WTC11 (cell line): Measurements from ENCODE around the gene PIK3C3. TPM values are rescaled to one million over a fixed set of nuclear protein-coding genes. Genes with fewer than 3 reads are reported as not detected.

Experiments used
- ATAC-seq: fragments of 200-7000 bp; cut with Tn5 transposase; 2 replicates; pipeline ENCODE4 v1.10.0; 2021; ENCODE audit warnings: mild to moderate bottlenecking, moderate library complexity
- Bru-seq: library from RNA; stranded (reverse); fragments of 400-500 nt; gene quantifications from one replicate; lab custom pipeline; 2021; lab: Mats Ljungman, UMichigan
- CTCF ChIA-PET: fragments of 300-600 bp; sonication (Branson Sonifier 250); formaldehyde crosslinking; loops from one replicate; lab custom pipeline; 2021; ENCODE audit warnings: antibody characterized with exemption; lab: Charles Lee
- POLR2A ChIA-PET: fragments of 350-600 bp; sonication (Branson Sonifier 250); formaldehyde crosslinking; loops from one replicate; lab custom pipeline; 2021; ENCODE audit warnings: antibody characterized with exemption; lab: Charles Lee
- DNase-seq: peaks from one replicate; pipeline ENCODE4 v3.0.0; 2021; ENCODE audit warnings: low spot score
- H3K27ac Mint-ChIP-seq: 2 replicates; pipeline ENCODE4 v1.8.0; 2021; ENCODE audit warnings: mixed read lengths
- H3K27me3 Mint-ChIP-seq: 2 replicates; pipeline ENCODE4 v1.8.0; 2021; ENCODE audit warnings: low read depth, mild to moderate bottlenecking, moderate library complexity, mixed read lengths
- H3K36me3 Mint-ChIP-seq: 2 replicates; pipeline ENCODE4 v1.8.0; 2021; ENCODE audit warnings: mixed read lengths
- H3K4me1 Mint-ChIP-seq: 2 replicates; pipeline ENCODE4 v1.8.0; 2022; ENCODE audit warnings: mixed read lengths
- H3K4me3 Mint-ChIP-seq: 2 replicates; pipeline ENCODE4 v1.8.0; 2021; ENCODE audit warnings: mild to moderate bottlenecking, moderate library complexity, mixed read lengths
- H3K9me3 Mint-ChIP-seq: 2 replicates; pipeline ENCODE4 v1.8.0; 2021; ENCODE audit warnings: mixed read lengths
- ATF1 ChIP-seq: sonication (generic); formaldehyde crosslinking; IDR thresholded peaks from 2 replicates; pipeline ENCODE4 v1.8.1; 2023; ENCODE audit warnings: mild to moderate bottlenecking, moderate library complexity, missing genetic modification reagents
- CREM ChIP-seq: sonication (generic); formaldehyde crosslinking; IDR thresholded peaks from 2 replicates; pipeline ENCODE4 v1.8.1; 2022; ENCODE audit warnings: mild to moderate bottlenecking, missing genetic modification reagents, moderate library complexity
- ESRRA ChIP-seq: sonication (generic); formaldehyde crosslinking; IDR thresholded peaks from 2 replicates; pipeline ENCODE4 v1.8.1; 2022; ENCODE audit warnings: mild to moderate bottlenecking, missing genetic modification reagents, borderline replicate concordance
- ETV6 ChIP-seq: sonication (generic); formaldehyde crosslinking; IDR thresholded peaks from 2 replicates; pipeline ENCODE4 v1.8.1; 2022; ENCODE audit warnings: mild to moderate bottlenecking, missing genetic modification reagents
- FOXJ3 ChIP-seq: sonication (generic); formaldehyde crosslinking; IDR thresholded peaks from 2 replicates; pipeline ENCODE4 v1.9.0; 2021; ENCODE audit warnings: missing genetic modification reagents, mild to moderate bottlenecking, borderline replicate concordance
- FOXK1 ChIP-seq: sonication (generic); formaldehyde crosslinking; IDR thresholded peaks from 2 replicates; pipeline ENCODE4 v1.8.0; 2022; ENCODE audit warnings: mild to moderate bottlenecking, moderate library complexity, missing genetic modification reagents
- GABPB1 ChIP-seq: sonication (generic); formaldehyde crosslinking; IDR thresholded peaks from 2 replicates; pipeline ENCODE4 v1.8.1; 2023; ENCODE audit warnings: mild to moderate bottlenecking, missing genetic modification reagents
- JAZF1 ChIP-seq: fragments of 250-450 bp; sonication (Bioruptor Pico); IDR thresholded peaks from 2 replicates; pipeline ENCODE4 v1.9.0; 2021; ENCODE audit warnings: moderate library complexity, mild to moderate bottlenecking, inconsistent platforms
- NFYB ChIP-seq: sonication (generic); formaldehyde crosslinking; conservative IDR thresholded peaks from 2 replicates; pipeline ENCODE4 v1.8.0; 2022; ENCODE audit warnings: low read depth, missing genetic modification reagents
- RELA ChIP-seq: sonication (generic); formaldehyde crosslinking; IDR thresholded peaks from 2 replicates; pipeline ENCODE4 v1.8.1; 2022; ENCODE audit warnings: missing genetic modification reagents, mild to moderate bottlenecking, borderline replicate concordance
- SP1 ChIP-seq: sonication (generic); formaldehyde crosslinking; conservative IDR thresholded peaks from 2 replicates; pipeline ENCODE4 v1.8.1; 2022; ENCODE audit warnings: missing genetic modification reagents
- long read RNA-seq, 3 experiments: library from RNA in 1 of 3; library from capped mRNA in 1 of 3; library from polyadenylated mRNA in 1 of 3; unstranded in 2 of 3; stranded (forward) in 1 of 3; transcript quantifications; one replicate each; pipeline ENCODE4 v2.0.0, GENCODE V29; 2021
- total RNA-seq: library from RNA; stranded (reverse); gene quantifications from 3 replicates; pipeline ENCODE4 v1.2.3, GENCODE V29; 2021
- TF ChIP-seq, protein P1 (sequence below): fragments of 250-450 bp; sonication (Bioruptor Pico); IDR thresholded peaks from 2 replicates; pipeline ENCODE4 v1.9.0; 2021; ENCODE audit warnings: moderate library complexity, mild to moderate bottlenecking, inconsistent platforms, borderline replicate concordance
- TF ChIP-seq, protein P2 (sequence below): sonication (generic); formaldehyde crosslinking; IDR thresholded peaks from 2 replicates; pipeline ENCODE4 v1.8.1; 2023; ENCODE audit warnings: mild to moderate bottlenecking, missing genetic modification reagents, borderline replicate concordance
- TF ChIP-seq, protein P3 (sequence below): sonication (generic); formaldehyde crosslinking; IDR thresholded peaks from 2 replicates; pipeline ENCODE4 v1.8.0; 2022; ENCODE audit warnings: mild to moderate bottlenecking, missing genetic modification reagents
- TF ChIP-seq, protein P4 (sequence below): sonication (generic); formaldehyde crosslinking; IDR thresholded peaks from 2 replicates; pipeline ENCODE4 v1.8.0; 2023; ENCODE audit warnings: mild to moderate bottlenecking, missing genetic modification reagents
- TF ChIP-seq, protein P5 (sequence below): sonication (generic); formaldehyde crosslinking; IDR thresholded peaks from 2 replicates; pipeline ENCODE4 v1.8.1; 2022; ENCODE audit warnings: mild to moderate bottlenecking, moderate library complexity, missing genetic modification reagents
- TF ChIP-seq, protein P6 (sequence below): sonication (generic); formaldehyde crosslinking; IDR thresholded peaks from 2 replicates; pipeline ENCODE4 v1.8.0; 2022; ENCODE audit warnings: mild to moderate bottlenecking, missing genetic modification reagents

PIK3C3 gene
- total RNA-seq = 38.7 to 48.9 TPM (median 40.4 TPM) in 3 replicates
- percentile 83 among the genes with signal in this experiment for Bru-seq, nascent RNA
- long read RNA-seq, experiment 1, full-length matches to known transcripts = 75 of 104 reads
- long read RNA-seq, experiment 1, partial matches to known transcripts = 7 of 104 reads
- long read RNA-seq, experiment 1, other reads (novel, unspliced or antisense) = 22 of 104 reads
- long read RNA-seq, experiment 2, full-length matches to known transcripts = 16 of 31 reads
- long read RNA-seq, experiment 2, partial matches to known transcripts = 6 of 31 reads
- long read RNA-seq, experiment 2, other reads (novel, unspliced or antisense) = 9 of 31 reads
- long read RNA-seq, experiment 3, full-length matches to known transcripts = 30 of 42 reads
- long read RNA-seq, experiment 3, partial matches to known transcripts = 5 of 42 reads
- long read RNA-seq, experiment 3, other reads (novel, unspliced or antisense) = 7 of 42 reads

DNA sequence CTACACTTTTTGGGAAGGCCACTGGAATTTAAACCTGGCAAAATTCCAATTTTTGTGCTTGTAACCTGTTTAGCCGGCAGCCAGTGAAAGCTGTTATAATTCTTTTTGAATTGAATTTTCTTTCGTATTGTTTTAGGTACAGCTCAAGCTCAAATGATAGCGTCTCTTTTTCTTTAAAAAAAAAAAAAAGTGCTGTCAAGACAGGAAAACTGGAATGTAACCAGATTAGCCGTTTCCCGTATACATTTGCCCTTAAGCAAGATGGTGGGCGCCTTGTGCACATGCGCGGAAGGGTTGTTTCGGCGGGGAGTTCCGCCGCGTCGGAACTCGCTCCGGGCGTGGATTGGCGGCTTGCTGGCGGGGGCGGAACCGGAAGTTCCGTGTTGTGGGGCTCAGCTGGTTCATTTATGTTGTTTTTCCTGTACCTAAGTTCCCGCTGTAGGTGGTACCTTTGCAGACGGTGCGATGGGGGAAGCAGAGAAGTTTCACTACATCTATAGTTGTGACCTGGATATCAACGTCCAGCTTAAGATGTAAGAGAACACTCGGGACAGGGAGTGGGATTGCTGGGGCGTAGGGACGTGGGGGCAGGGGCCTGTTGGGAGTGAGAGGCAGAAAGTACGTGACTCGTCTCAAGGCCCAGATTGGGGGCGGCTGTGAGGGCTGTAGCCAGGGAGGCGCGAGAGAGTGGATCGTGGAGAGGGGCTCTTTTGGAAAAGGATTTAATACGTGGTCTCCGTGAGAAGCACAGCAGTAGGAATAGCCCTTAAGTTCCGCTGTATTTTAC is at the start of gene PIK3C3:
Gene PIK3C3, plus strand, starts transcription at position 408 of the 787 bp plus-strand sequence. Its CDS starts 58 bp downstream, at position 466.
- DNase-seq = peak; percentile 94
- TF ChIP-seq, protein P1, sequence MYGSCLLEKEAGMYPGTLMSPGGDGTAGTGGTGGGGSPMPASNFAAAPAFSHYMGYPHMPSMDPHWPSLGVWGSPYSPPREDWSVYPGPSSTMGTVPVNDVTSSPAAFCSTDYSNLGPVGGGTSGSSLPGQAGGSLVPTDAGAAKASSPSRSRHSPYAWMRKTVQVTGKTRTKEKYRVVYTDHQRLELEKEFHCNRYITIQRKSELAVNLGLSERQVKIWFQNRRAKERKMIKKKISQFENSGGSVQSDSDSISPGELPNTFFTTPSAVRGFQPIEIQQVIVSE (CRISPR knock-in tag) = no peak
- TF ChIP-seq CREM (CRISPR knock-in tag) = 0 out of 2 replicates have a peak, but pooled peaks have one; percentile 52
- TF ChIP-seq RELA (CRISPR knock-in tag) = no peak
- TF ChIP-seq ESRRA = no peak
- peak; percentile 78 for TF ChIP-seq NFYB
- TF ChIP-seq, protein P2, sequence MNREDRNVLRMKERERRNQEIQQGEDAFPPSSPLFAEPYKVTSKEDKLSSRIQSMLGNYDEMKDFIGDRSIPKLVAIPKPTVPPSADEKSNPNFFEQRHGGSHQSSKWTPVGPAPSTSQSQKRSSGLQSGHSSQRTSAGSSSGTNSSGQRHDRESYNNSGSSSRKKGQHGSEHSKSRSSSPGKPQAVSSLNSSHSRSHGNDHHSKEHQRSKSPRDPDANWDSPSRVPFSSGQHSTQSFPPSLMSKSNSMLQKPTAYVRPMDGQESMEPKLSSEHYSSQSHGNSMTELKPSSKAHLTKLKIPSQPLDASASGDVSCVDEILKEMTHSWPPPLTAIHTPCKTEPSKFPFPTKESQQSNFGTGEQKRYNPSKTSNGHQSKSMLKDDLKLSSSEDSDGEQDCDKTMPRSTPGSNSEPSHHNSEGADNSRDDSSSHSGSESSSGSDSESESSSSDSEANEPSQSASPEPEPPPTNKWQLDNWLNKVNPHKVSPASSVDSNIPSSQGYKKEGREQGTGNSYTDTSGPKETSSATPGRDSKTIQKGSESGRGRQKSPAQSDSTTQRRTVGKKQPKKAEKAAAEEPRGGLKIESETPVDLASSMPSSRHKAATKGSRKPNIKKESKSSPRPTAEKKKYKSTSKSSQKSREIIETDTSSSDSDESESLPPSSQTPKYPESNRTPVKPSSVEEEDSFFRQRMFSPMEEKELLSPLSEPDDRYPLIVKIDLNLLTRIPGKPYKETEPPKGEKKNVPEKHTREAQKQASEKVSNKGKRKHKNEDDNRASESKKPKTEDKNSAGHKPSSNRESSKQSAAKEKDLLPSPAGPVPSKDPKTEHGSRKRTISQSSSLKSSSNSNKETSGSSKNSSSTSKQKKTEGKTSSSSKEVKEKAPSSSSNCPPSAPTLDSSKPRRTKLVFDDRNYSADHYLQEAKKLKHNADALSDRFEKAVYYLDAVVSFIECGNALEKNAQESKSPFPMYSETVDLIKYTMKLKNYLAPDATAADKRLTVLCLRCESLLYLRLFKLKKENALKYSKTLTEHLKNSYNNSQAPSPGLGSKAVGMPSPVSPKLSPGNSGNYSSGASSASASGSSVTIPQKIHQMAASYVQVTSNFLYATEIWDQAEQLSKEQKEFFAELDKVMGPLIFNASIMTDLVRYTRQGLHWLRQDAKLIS (CRISPR knock-in tag) = no peak
- TF ChIP-seq, protein P3, sequence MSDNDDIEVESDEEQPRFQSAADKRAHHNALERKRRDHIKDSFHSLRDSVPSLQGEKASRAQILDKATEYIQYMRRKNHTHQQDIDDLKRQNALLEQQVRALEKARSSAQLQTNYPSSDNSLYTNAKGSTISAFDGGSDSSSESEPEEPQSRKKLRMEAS (CRISPR knock-in tag) = no peak
- TF ChIP-seq, protein P4, sequence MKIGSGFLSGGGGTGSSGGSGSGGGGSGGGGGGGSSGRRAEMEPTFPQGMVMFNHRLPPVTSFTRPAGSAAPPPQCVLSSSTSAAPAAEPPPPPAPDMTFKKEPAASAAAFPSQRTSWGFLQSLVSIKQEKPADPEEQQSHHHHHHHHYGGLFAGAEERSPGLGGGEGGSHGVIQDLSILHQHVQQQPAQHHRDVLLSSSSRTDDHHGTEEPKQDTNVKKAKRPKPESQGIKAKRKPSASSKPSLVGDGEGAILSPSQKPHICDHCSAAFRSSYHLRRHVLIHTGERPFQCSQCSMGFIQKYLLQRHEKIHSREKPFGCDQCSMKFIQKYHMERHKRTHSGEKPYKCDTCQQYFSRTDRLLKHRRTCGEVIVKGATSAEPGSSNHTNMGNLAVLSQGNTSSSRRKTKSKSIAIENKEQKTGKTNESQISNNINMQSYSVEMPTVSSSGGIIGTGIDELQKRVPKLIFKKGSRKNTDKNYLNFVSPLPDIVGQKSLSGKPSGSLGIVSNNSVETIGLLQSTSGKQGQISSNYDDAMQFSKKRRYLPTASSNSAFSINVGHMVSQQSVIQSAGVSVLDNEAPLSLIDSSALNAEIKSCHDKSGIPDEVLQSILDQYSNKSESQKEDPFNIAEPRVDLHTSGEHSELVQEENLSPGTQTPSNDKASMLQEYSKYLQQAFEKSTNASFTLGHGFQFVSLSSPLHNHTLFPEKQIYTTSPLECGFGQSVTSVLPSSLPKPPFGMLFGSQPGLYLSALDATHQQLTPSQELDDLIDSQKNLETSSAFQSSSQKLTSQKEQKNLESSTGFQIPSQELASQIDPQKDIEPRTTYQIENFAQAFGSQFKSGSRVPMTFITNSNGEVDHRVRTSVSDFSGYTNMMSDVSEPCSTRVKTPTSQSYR = no peak
- TF ChIP-seq FOXK1 (CRISPR knock-in tag) = peak; percentile 97
- TF ChIP-seq GABPB1 (CRISPR knock-in tag) = peak; percentile 32; the same call in 1 of the 2 replicates
- TF ChIP-seq ETV6 (CRISPR knock-in tag) = 0 out of 2 replicates have a peak, but pooled peaks have one; percentile 46
- TF ChIP-seq JAZF1 (CRISPR knock-in tag) = no peak
- TF ChIP-seq, protein P5, sequence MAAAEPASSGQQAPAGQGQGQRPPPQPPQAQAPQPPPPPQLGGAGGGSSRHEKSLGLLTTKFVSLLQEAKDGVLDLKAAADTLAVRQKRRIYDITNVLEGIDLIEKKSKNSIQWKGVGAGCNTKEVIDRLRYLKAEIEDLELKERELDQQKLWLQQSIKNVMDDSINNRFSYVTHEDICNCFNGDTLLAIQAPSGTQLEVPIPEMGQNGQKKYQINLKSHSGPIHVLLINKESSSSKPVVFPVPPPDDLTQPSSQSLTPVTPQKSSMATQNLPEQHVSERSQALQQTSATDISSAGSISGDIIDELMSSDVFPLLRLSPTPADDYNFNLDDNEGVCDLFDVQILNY = no peak
- no peak for TF ChIP-seq ATF1 (CRISPR knock-in tag)
- peak; percentile 48; the same call in 1 of the 2 replicates for TF ChIP-seq SP1
- no peak for TF ChIP-seq FOXJ3
- TF ChIP-seq, protein P6, sequence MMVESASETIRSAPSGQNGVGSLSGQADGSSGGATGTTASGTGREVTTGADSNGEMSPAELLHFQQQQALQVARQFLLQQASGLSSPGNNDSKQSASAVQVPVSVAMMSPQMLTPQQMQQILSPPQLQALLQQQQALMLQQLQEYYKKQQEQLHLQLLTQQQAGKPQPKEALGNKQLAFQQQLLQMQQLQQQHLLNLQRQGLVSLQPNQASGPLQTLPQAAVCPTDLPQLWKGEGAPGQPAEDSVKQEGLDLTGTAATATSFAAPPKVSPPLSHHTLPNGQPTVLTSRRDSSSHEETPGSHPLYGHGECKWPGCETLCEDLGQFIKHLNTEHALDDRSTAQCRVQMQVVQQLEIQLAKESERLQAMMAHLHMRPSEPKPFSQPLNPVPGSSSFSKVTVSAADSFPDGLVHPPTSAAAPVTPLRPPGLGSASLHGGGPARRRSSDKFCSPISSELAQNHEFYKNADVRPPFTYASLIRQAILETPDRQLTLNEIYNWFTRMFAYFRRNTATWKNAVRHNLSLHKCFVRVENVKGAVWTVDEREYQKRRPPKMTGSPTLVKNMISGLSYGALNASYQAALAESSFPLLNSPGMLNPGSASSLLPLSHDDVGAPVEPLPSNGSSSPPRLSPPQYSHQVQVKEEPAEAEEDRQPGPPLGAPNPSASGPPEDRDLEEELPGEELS = 0 out of 2 replicates have a peak, but pooled peaks have one; percentile 20
- peak within 1 kb of the TSS; percentile 99 for H3K4me3 Mint-ChIP-seq
- peaks cover 15% of the 10 kb centered on the region for H3K36me3 Mint-ChIP-seq
- ChIA-PET POLR2A (interaction anchor here (1.1 kb wide), 1 partner anchor 10 kb away, joined by 5 read pairs; no protein-coding TSS in a partner anchor), CTCF (interaction anchor here (0.9 kb wide), 1 partner anchor 76 kb away, joined by 3 read pairs; no protein-coding TSS in a partner anchor)
- H3K9me3 Mint-ChIP-seq = no peaks in the 10 kb centered on the region
- peak; percentile 96 for ATAC-seq
- H3K4me1 Mint-ChIP-seq = peaks cover 10% of the 10 kb centered on the region
- H3K27me3 Mint-ChIP-seq = peaks cover 20% of the 10 kb centered on the region
- H3K27ac Mint-ChIP-seq = peak within 1 kb of the TSS; percentile 96
